GM10248 (cell line): ENCODE data around the gene INAFM2.

Experiments used
- CTCF ChIA-PET: fragments of 300-600 bp; sonication (Branson Sonifier 250); formaldehyde crosslinking; extraction: SDS; loops from one replicate; lab custom pipeline; 2021; ENCODE audit warnings: antibody characterized with exemption; lab: Yijun Ruan, JAX
- POLR2A ChIA-PET: fragments of 350-650 bp; sonication (Branson Sonifier 250); formaldehyde crosslinking; extraction: SDS; loops from one replicate; lab custom pipeline; 2020; ENCODE audit warnings: antibody characterized with exemption; lab: Yijun Ruan, JAX
- DNase-seq: peaks from one replicate; pipeline ENCODE4 v3.0.0; 2012; ENCODE audit errors: extremely low spot score
- TF ChIP-seq, protein P1 (sequence below): IDR thresholded peaks from 2 replicates; pipeline ENCODE4 v1.5.1; 2012; ENCODE audit warnings: mild to moderate bottlenecking, low read depth; ENCODE audit errors: extremely low read depth, missing control alignments, control extremely low read depth

The INAFM2 gene

DNA sequence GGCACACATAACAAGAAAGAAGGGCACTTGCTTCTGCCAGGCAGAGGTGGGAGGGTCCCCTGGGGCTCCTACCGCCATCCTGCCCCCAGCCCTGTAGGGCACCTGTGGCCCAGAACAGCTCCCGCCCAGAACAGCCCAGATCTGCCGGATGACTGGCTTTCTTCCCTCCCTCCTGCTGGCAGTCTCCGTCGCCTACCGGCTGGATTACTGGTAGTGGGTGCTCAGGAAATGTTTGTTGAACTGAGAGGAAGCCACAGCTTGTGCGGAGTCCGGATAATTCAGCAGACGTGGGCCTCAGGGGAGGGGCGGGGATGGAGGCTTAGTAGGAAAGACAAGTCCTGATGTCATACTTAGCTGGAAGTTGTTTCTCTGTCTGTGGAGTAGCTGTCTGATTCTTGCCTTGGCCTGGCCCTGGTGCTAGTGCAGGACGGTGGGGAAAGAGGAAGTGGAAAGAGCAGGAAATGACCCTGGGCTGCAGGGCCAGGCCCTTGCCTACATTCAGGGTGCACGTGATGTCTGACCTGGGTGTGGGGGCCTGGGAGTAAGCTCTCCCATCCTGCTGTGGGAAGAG is 10.5 kb downstream of the INAFM2 start:
- POLR2A ChIA-PET, result no interaction called here
- CTCF ChIA-PET, result interaction anchor here (0.9 to 16.1 kb wide), 12 partner anchors 5 to 230 kb away, joined by 3 to 263 read pairs (median 4); partner anchors contain the start of genes DISP2, INAFM2 and PHGR1
- TF ChIP-seq, protein P1, sequence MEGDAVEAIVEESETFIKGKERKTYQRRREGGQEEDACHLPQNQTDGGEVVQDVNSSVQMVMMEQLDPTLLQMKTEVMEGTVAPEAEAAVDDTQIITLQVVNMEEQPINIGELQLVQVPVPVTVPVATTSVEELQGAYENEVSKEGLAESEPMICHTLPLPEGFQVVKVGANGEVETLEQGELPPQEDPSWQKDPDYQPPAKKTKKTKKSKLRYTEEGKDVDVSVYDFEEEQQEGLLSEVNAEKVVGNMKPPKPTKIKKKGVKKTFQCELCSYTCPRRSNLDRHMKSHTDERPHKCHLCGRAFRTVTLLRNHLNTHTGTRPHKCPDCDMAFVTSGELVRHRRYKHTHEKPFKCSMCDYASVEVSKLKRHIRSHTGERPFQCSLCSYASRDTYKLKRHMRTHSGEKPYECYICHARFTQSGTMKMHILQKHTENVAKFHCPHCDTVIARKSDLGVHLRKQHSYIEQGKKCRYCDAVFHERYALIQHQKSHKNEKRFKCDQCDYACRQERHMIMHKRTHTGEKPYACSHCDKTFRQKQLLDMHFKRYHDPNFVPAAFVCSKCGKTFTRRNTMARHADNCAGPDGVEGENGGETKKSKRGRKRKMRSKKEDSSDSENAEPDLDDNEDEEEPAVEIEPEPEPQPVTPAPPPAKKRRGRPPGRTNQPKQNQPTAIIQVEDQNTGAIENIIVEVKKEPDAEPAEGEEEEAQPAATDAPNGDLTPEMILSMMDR, result no peak

DNA sequence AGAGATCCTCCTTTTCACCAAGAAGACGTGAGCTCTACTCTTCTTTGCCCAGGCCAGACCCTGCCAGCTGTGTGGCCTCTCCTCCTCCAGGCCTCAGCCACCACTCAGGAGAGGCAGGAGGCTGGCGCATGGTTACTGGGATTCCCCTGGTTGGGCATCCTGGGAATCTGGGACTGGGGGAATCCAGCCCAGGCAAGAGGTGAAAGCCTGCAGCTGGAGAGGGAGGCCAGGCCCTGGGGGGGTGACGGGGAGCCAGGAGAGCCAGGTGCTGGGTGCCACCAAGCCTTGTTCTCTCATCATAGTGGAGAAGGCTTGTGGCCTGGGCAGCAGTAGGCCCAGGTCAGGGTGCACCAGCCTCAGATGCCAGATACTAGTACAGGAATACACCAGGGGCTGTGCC is 11.0 kb downstream of the INAFM2 start:
- CTCF ChIA-PET, result interaction anchor here (1.0 to 16.1 kb wide), 13 partner anchors 6 to 547 kb away, joined by 3 to 263 read pairs (median 4); partner anchors contain the start of genes DISP2, INAFM2, PHGR1 and PLCB2
- TF ChIP-seq, protein P1, result no peak
- no peak for DNase-seq
- POLR2A ChIA-PET, result no interaction called here

More for the DNA sequence above, 10.5 kb downstream of the INAFM2 start:
- DNase-seq, result peak; percentile 61

DNA sequence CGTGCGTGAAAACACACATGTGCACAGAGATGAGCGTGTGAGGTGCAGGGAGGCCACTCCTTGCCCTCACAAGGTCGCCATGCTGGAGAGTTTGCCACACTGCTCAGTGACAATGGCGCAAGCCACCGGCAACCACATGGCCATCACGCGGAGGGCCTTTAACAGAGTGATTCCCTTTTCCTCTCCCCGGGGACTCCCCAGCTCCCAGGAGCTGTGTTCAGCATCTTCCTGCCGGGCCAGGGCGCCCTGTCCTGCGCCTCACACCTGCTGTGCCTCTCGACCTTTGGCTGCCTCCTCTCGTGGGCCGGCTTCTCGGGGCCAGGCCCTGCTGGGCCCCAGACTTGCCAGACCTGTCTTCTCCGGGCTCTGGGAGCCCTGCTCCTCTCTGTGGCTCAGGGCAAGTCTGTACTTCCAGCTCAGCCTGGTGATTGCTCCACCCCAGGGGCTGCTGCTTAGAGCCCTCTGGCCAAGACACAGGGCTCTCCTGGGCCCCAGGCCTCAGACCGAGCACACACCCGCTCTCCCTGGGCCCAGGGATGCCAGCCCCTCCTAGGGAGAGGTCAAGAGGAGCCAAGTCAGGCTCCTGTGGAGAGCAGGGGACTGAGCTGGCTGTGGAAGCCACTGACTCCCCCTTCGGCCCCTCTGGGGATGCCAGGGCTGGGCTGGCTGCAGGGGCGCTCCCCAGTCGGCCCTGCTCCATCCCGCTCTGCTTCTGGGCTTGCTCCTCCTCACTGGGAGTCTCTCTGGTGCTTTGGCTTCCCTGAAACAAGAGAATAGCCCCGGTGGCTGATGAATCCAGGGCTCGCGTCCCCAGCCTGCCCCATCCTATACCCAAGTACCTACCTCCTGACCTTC is 11.7 kb downstream of the INAFM2 start:
- no peak for DNase-seq
- ChIA-PET POLR2A (interaction anchor here (1.7 kb wide), 1 partner anchor 12 kb away, joined by 4 read pairs; the partner anchor contains the start of gene INAFM2), CTCF (interaction anchor here (0.8 to 16.1 kb wide), 16 partner anchors 7 to 548 kb away, joined by 3 to 263 read pairs (median 14); partner anchors contain the start of genes DISP2, INAFM2, PHGR1 and PLCB2)
- TF ChIP-seq, protein P1, result no peak

DNA sequence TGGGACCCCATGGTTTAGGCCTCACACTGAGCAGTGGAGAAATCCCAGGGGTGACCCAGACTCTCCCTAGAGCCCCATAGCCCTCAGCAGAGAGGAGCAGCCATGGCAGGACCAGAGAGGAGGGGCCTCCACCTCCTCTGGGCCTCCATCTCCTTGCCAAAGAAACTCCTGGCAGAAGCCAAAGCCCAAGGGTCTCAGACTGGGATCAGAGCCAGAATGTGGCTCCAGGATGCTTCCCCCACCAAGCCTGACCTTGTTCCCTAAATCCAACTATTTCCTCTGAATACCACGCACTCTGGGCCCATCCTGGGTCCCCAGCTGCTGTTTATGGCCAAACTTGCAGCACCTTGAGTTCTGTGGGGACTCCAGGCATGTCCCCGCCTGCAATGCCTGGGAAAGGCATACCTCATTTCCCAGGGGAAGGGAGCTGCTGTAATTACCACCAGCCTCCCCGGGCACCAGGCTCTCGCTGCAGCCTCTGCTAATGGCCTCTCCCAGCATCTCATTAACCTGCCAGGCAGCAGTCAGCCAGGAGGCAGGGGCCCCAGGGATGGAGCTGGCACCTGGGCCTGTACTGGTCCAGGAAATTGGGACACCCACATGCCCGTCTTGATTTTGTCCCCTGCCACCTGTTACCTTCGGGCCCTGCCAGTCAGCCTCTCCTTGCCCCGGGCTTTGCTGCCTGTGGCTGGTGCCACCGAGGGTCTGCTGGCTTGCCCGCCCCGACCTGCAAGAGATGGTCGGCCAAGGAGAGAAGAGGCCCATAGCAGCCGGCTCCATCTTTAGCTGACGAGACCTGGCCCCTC is 12.6 kb downstream of the INAFM2 start:
- ChIA-PET CTCF (interaction anchor here (0.7 to 16.1 kb wide), 29 partner anchors 7 to 291 kb away, joined by 3 to 263 read pairs (median 11); partner anchors contain the start of genes ANKRD63, BAHD1, DISP2 and INAFM2), POLR2A (interaction anchor here (0.6 to 1.7 kb wide), 2 partner anchors 13 to 267 kb away, joined by 3 to 4 read pairs; partner anchors contain the start of gene INAFM2)
- DNase-seq, result no peak
- TF ChIP-seq, protein P1, result no peak

DNA sequence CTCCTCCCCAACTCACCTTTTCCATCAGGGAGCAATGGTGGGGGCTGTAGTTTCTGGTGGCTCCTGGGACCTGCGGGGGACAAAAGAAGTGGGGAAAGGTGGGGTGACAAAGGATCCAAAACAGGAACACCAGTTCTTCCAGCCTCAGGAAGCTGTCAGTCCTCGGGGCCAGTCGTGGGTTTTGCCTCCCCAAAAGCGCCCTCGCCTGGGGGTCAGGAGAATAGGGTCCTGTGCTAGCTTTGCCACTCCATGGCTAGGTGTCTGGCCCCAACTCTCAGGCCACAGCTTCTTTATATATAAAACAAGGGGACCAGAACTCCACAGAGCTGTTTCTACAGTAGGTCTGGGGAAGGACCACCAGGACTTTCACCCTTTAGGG is 13.2 kb downstream of the INAFM2 start:
- ChIA-PET CTCF (interaction anchor here (0.7 to 16.1 kb wide), 35 partner anchors 8 to 1637 kb away, joined by 3 to 263 read pairs (median 6); partner anchors contain the start of genes ANKRD63, BAHD1, DISP2 and INAFM2), POLR2A (interaction anchor here (0.6 to 1.7 kb wide), 2 partner anchors 14 to 268 kb away, joined by 3 to 4 read pairs; partner anchors contain the start of gene INAFM2)
- TF ChIP-seq, protein P1, result peak; percentile 70
- DNase-seq, result peak; percentile 71

DNA sequence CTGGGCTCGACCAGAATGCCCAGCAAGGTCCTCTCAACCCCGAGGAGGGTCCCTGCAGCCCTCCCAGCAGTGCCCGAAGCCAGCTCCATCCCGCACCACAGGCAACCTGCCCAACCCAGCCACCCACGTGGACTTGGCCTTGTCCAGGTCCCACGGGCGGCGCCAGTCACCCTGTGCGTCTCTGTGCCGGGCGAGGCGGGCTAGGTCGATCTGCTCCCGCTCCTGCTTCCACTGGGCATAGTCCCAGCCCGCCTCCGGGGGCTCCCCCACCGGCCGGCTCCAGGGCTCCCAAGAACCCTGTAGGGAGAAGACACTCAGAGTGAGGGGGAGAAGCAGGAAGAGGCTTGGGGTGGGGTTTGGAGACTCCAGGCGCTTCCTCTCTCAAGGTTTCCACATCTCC is 14.1 kb downstream of the INAFM2 start:
- TF ChIP-seq, protein P1, result no peak
- ChIA-PET POLR2A (no interaction called here), CTCF (interaction anchor here (0.6 to 16.1 kb wide), 56 partner anchors 9 to 1638 kb away, joined by 3 to 263 read pairs (median 6); partner anchors contain the start of genes BAHD1, DISP2, INAFM2 and IVD)
- no peak for DNase-seq
